Pancreas (tissue), 10 donors: ENCODE measurements around the gene MAD1L1. TPM values are rescaled to one million over a fixed set of nuclear protein-coding genes. Genes with fewer than 3 reads are reported as not detected.

Experiments
- ATAC-seq, 4 donors: fragments of 200-7000 bp; cut with Tn5 transposase; one replicate each; pipeline versions ENCODE4 v1.8.0 to v1.9.1; 2020; ENCODE audit warnings: mild to moderate bottlenecking in 4 of 4, moderate library complexity in 4 of 4
- DNase-seq, 6 donors: peaks; one replicate each; pipeline ENCODE4 v3.0.0-alpha.2; 2020
- FAIRE-seq: peaks from 2 replicates; lab custom pipeline; 2012; peaks lifted over from hg19 to GRCh38; lab: Jason Lieb, UNC
- H3K27ac ChIP-seq, 4 donors: fragments of 200-600 bp; sonication (generic); 1 replicate in 3 of 4; 2 replicates in 1 of 4; pipeline versions ENCODE4 v1.5.0 to v1.8.0; 2020
- H3K27me3 ChIP-seq, 4 donors: fragments of 200-600 bp; one replicate each; pipeline ENCODE4 v1.8.0; 2021
- H3K36me3 ChIP-seq, 3 donors: fragments of 200-600 bp; sonication (generic) in 1 of 3; one replicate each; pipeline versions ENCODE4 v1.5.0 to v1.8.0; 2020 to 2021
- H3K4me1 ChIP-seq, 3 donors: fragments of 200-600 bp; one replicate each; pipeline ENCODE4 v1.8.0; 2021
- H3K4me3 ChIP-seq, 4 donors: fragments of 200-600 bp; sonication (generic) in 2 of 4; one replicate each; pipeline versions ENCODE4 v1.5.0 to v1.8.0; 2020 to 2021
- H3K9me3 ChIP-seq, 4 donors: fragments of 200-600 bp; one replicate each; pipeline ENCODE4 v1.8.0; 2021
- WGBS, 2 donors: extraction: QIAGEN DNeasy Blood & Tissue Kit; methylation state at CpG; one replicate each; pipeline ENCODE4 v1.1.7; 2013; 5-methylcytosine and 5-hydroxymethylcytosine counted together
- intact Hi-C, 3 donors: fragments of 100-400 bp; cut with DNase I; formaldehyde crosslinking; loops; one replicate each; pipeline versions ENCODE4 v1.11.1 to v1.14.2; 2022
- polyA plus RNA-seq, 2 donors: library from polyadenylated mRNA; stranded (reverse); fragments of 200-250 nt; gene quantifications; one replicate each; pipeline ENCODE4 v1.2.3, GENCODE V29; 2013
- total RNA-seq, 6 donors: library from RNA; stranded (reverse); fragmentation: NEBNext Ultra II Directional in 4 of 6; extraction: Animal tissue kit (Norgen Biotek cat#: 25700) in 4 of 6; gene quantifications; one replicate each; pipeline versions ENCODE4 v1.2.1 to v1.2.4, GENCODE V29; 2021 to 2023
- TF ChIP-seq, protein P1 (sequence below), 4 donors: fragments of 200-600 bp; sonication (generic) in 3 of 4; IDR thresholded peaks; one replicate each; pipeline versions ENCODE4 v1.5.0 to v1.8.0; 2021; ENCODE audit warnings: antibody characterized with exemption in 4 of 4
- donor health status: healthy with polysubstance abuse.
- donor health status: DM: no; HTN: no; CAD: no; lungs with moderate emphysema.
- donor health status: DM: no; HTN: no; CAD: no.
- donor health status: control.
- donor health status: control.
- donor health status: Bipolar disorder and iron deficiency.
- donor health status: DM: yes; HTN: yes; CAD: no.
- donor health status: DM: no; HTN: no; CAD: no.
- donor health status: DM: no; HTN: no; CAD: no.
- donor health status: DM: yes; HTN: yes; CAD: no.

Gene MAD1L1
- total and polyA plus RNA-seq, 8 donors = 9.8 to 28.2 (median 11.9) TPM

GRCh38 chr7:2003931-2004812, 228.6 kb downstream of the MAD1L1 start:
- WGBS, 2 donors = 94% methylated on average over 39 of the region's 39 CpGs
- H3K27me3 ChIP-seq = no peaks in the 10 kb centered on the region

DNA sequence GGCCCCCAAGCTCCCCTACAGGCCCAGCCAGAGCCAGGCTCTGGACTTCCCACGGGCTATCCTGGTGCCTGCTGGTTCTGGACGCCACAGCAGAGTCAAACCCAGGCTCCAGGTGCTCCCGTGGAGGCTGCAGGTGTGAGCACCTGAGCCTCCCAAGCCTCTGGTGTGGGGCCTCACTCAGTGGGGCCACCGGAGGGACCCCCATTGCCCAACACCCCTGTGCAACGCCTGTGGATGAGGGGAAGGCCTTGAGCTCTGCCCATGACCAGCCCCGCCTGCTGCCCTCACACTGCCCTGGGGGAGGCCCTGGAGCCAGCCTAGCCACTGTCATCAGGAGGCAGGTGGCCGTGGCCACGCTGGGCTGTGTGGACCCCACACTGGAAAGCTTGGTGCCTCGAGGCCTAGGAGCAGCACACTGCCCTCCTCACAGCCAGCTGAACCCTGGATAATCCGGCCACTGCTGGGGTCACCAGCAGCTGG, 229.3 kb downstream of the MAD1L1 start:
- H3K36me3 ChIP-seq = no peaks in the 10 kb centered on the region
- no peak overlapping the region for H3K4me3 ChIP-seq
- no peak overlapping the region for H3K27ac ChIP-seq
- 90 to 96% methylated on average over 10 of the region's 10 CpGs for WGBS, 2 donors
- no peaks in the 10 kb centered on the region for H3K27me3 ChIP-seq
- intact Hi-C loops = no loop called here
- ATAC-seq = no peak
- no peaks in the 10 kb centered on the region for H3K9me3 ChIP-seq
- peak in 3 of 6 donors; percentile 9 to 56 (median 46) for DNase-seq
- no peaks in the 10 kb centered on the region for H3K4me1 ChIP-seq
- TF ChIP-seq, protein P1, sequence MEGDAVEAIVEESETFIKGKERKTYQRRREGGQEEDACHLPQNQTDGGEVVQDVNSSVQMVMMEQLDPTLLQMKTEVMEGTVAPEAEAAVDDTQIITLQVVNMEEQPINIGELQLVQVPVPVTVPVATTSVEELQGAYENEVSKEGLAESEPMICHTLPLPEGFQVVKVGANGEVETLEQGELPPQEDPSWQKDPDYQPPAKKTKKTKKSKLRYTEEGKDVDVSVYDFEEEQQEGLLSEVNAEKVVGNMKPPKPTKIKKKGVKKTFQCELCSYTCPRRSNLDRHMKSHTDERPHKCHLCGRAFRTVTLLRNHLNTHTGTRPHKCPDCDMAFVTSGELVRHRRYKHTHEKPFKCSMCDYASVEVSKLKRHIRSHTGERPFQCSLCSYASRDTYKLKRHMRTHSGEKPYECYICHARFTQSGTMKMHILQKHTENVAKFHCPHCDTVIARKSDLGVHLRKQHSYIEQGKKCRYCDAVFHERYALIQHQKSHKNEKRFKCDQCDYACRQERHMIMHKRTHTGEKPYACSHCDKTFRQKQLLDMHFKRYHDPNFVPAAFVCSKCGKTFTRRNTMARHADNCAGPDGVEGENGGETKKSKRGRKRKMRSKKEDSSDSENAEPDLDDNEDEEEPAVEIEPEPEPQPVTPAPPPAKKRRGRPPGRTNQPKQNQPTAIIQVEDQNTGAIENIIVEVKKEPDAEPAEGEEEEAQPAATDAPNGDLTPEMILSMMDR (IDR thresholded peaks at IDR 0.05) = no peak
- FAIRE-seq = no peak

More at GRCh38 chr7:2003931-2004812, 228.6 kb downstream of the MAD1L1 start:
- DNase-seq (peak in 3 of 6 donors; percentile 14 to 44 (median 39)), FAIRE-seq (no peak), ATAC-seq (no peak)
- Histone ChIP-seq H3K36me3 (no peaks in the 10 kb centered on the region), H3K4me3 (no peak overlapping the region), H3K4me1 (no peaks in the 10 kb centered on the region), H3K9me3 (no peaks in the 10 kb centered on the region), H3K27ac (no peak overlapping the region)
- TF ChIP-seq, protein P1 (IDR thresholded peaks at IDR 0.05) = no peak
- intact Hi-C loops = no loop called here

DNA sequence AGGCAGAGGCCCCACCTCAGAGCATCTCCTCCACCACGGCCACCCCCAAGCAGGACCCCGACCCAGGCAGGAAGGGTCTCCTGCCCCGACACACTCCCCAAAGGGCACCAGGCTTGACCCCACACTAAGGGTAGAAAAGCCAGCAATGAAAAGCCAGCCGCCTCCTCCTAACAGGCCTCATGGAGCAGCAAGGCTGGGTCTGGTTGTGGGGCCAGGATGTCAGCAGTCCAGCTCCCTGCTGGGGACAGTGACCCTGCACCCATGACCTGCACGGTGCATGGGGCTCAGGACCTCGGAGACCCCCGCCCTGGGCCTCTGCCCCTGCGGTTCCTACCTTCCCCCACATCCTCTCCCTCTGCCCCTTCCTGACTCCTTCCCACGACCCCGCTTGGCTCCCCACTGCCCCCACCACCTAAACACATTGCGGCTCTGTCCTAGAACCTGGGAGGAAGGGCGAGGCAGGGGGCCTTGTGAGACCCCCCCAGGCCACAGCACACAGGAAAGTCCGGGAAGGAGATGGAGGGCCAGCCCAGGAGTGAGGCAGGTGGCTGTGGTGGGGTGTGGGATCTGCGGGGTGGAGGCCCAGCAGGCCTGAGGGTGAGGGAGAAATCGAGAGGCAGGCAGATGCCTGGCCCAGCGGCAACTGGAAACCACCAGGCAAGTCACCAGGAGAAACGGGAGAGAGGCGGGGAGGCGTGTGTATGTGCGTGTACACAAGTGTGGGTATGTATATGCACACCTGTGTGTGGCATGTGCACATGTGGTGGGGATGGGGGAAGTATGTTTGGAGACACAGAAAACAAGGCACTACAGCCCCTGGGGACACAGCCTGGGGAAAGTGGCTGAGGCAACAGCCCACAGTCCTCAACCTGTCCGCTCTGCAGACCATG, 229.9 kb downstream of the MAD1L1 start:
- Histone ChIP-seq H3K4me3 (no peak overlapping the region), H3K27ac (no peak overlapping the region), H3K9me3 (no peaks in the 10 kb centered on the region), H3K4me1 (no peaks in the 10 kb centered on the region), H3K27me3 (no peaks in the 10 kb centered on the region), H3K36me3 (no peaks in the 10 kb centered on the region)
- ATAC-seq (no peak), DNase-seq (peak in 3 of 6 donors; percentile 5 to 50 (median 35)), FAIRE-seq (no peak)
- TF ChIP-seq, protein P1 (IDR thresholded peaks at IDR 0.05) = no peak
- 88 to 92% methylated on average over 21 of the region's 21 CpGs for WGBS, 2 donors
- intact Hi-C loops = no loop called here

GRCh38 chr7:2001601-2002442, 230.9 kb downstream of the MAD1L1 start:
- Histone ChIP-seq H3K36me3 (no peaks in the 10 kb centered on the region), H3K4me1 (no peaks in the 10 kb centered on the region), H3K9me3 (no peaks in the 10 kb centered on the region), H3K27ac (no peak overlapping the region), H3K27me3 (no peaks in the 10 kb centered on the region), H3K4me3 (no peak overlapping the region)
- TF ChIP-seq, protein P1 (IDR thresholded peaks at IDR 0.05) = no peak
- DNase-seq (peak in 3 of 6 donors; percentile 17 to 63 (median 46)), FAIRE-seq (no peak), ATAC-seq (no peak)
- 85 to 90% methylated on average over 33 of the region's 33 CpGs for WGBS, 2 donors
- intact Hi-C loops = no loop called here
